Fibroblast of gingiva (primary cell): Measurements from ENCODE around the gene ROM1.
"Not testable (repeated sequence)": the region's sequence is repeated elsewhere in the genome, so short reads cannot be mapped to it uniquely, and the experiment has no call there.

ENCODE experiments used
- DNase-seq: peaks from one replicate; pipeline ENCODE4 v3.0.0-alpha.2; 2011; ENCODE audit warnings: low read depth

Gene ROM1

DNA sequence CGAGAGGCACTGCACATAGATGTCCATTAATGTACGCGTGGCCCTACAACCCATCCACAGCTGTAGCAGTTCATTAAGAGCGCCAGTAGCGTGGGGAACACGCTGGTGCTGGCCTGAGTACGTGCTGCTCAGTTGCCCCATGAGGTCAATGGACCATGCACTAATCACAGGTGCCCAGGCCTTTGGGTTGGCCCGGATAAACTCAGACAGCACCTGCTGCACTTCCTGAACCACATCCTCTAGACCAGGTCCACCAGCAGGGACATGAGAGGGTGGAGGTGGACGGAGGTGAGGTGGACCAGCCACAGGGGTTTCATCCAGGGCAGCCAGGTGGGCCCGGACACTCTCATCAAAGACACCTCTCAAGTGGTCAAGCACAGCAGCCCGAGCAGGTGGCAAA, 36.4 kb downstream of the ROM1 start:
- no peak for DNase-seq

GRCh38 chr11:62650283-62650682, 37.2 kb downstream of the ROM1 start:
- DNase-seq, result not testable (repeated sequence)

DNA sequence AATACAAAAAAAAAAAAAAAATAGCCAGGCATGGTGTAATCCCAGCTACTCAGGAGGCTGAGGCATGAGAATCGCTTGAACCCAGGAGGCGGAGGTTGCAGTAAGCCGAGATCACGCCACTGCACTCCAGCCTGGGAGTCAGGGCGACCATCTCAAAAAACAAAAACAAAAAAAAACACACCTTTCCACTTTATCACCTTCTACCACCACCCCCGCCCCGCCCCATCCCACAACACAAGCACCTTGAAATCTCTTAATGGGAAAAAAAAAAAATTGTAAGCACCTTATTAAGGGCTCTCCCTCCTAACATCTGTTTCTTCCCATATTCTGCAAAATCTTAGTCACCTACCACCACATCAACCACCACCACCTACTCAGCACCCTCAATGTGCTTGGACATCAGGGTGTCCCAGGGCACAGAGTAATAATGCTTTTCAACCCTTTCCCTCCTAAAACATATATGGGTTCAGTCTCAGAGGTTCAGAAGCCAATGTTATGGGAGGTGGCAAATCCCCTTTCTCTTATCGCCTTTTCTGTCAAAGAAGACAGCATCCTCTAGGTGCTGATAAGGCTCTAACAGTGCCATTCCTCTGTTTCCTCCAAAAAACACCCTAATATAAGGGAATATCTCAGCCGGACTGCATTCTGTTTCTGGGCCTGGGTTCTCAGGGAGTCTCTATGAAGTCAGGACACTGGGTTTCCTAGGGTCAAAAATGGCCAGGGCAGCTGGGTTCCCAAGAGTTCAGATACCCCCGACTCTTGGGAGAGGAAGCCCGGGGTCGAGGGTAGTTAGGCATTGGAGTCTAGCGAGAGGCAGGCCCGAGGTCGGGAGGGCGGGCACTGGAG, 39.3 kb downstream of the ROM1 start:
- DNase-seq, result no peak

GRCh38 chr11:62654297-62654696, 41.2 kb downstream of the ROM1 start:
- DNase-seq, result no peak

GRCh38 chr11:62656796-62657429, 43.9 kb downstream of the ROM1 start:
- no peak for DNase-seq

GRCh38 chr11:62664405-62665074, 51.5 kb downstream of the ROM1 start:
- no peak for DNase-seq
